ENCODE data around the gene UNC5A. TPM values are rescaled to one million over a fixed set of nuclear protein-coding genes. Genes with fewer than 3 reads are reported as not detected.

Gene UNC5A
- total RNA-seq, 2 donors from 2014 or later = 0.89 to 1.4 TPM

- H3K9ac ChIP-seq (ENCODE audit: extremely low read depth, low read length, poor library complexity, severe bottlenecking) = no peak overlapping the region
- Mint-ChIP-seq H3K27ac (no peak overlapping the region), H3K9me3 (no peaks in the 10 kb centered on the region), H3K27me3 (ENCODE audit: insufficient read depth) (peaks cover 6% of the 10 kb centered on the region), H3K36me3 (ENCODE audit: low read depth) (no peaks in the 10 kb centered on the region), H3K4me3 (no peak overlapping the region), H3K4me1 (peaks cover 2% of the 10 kb centered on the region)
- no peaks in the 10 kb centered on the region for H3K4me1 ChIP-seq (ENCODE audit: control insufficient read depth, insufficient read depth, low read length)
- TF ChIP-seq CTCF (conservative IDR thresholded peaks at IDR 0.05) = no peak
- no peak overlapping the region for H3K4me3 ChIP-seq (ENCODE audit: low read length)
- peak overlapping the region; percentile 36 for H3K27ac ChIP-seq (ENCODE audit: low read depth, low read length)
- H3K9me3 ChIP-seq (ENCODE audit: control insufficient read depth, low read length) = no peaks in the 10 kb centered on the region
- WGBS, 2 experiments (ENCODE audit: insufficient coverage in 1 of 2, insufficient read length in 1 of 2) = 88 to 90% methylated on average over 9 to 16 of the region's 16 CpGs
- H3K27me3 ChIP-seq (ENCODE audit: control insufficient read depth, insufficient read depth, low read length, poor library complexity, severe bottlenecking) = no peaks in the 10 kb centered on the region
- H3K36me3 ChIP-seq (ENCODE audit: control insufficient read depth, insufficient read depth, low read length) = no peaks in the 10 kb centered on the region
- no peak for DNase-seq
Observed at GRCh38 chr5:176873541-176874172, 63.3 kb downstream of the UNC5A start.

GRCh38 chr5:176874198-176874780 lies 63.9 kb downstream of the UNC5A start:
- no peaks in the 10 kb centered on the region for H3K4me1 ChIP-seq (ENCODE audit: control insufficient read depth, insufficient read depth, low read length)
- Mint-ChIP-seq H3K9me3 (no peaks in the 10 kb centered on the region), H3K4me3 (no peak overlapping the region), H3K36me3 (ENCODE audit: low read depth) (no peaks in the 10 kb centered on the region), H3K4me1 (peaks cover 2% of the 10 kb centered on the region), H3K27ac (no peak overlapping the region), H3K27me3 (ENCODE audit: insufficient read depth) (peaks cover 2% of the 10 kb centered on the region)
- no peaks in the 10 kb centered on the region for H3K36me3 ChIP-seq (ENCODE audit: control insufficient read depth, insufficient read depth, low read length)
- no peak overlapping the region for H3K4me3 ChIP-seq (ENCODE audit: low read length)
- H3K27me3 ChIP-seq (ENCODE audit: control insufficient read depth, insufficient read depth, low read length, poor library complexity, severe bottlenecking) = no peaks in the 10 kb centered on the region
- no peak overlapping the region for H3K9ac ChIP-seq (ENCODE audit: extremely low read depth, low read length, poor library complexity, severe bottlenecking)
- no peak for DNase-seq
- no peak overlapping the region for H3K27ac ChIP-seq (ENCODE audit: low read depth, low read length)
- H3K9me3 ChIP-seq (ENCODE audit: control insufficient read depth, low read length) = no peaks in the 10 kb centered on the region
- 92 to 93% methylated on average over 9 to 20 of the region's 20 CpGs for WGBS, 2 experiments (ENCODE audit: insufficient coverage in 1 of 2, insufficient read length in 1 of 2)
- no peak for TF ChIP-seq CTCF (conservative IDR thresholded peaks at IDR 0.05)

DNA sequence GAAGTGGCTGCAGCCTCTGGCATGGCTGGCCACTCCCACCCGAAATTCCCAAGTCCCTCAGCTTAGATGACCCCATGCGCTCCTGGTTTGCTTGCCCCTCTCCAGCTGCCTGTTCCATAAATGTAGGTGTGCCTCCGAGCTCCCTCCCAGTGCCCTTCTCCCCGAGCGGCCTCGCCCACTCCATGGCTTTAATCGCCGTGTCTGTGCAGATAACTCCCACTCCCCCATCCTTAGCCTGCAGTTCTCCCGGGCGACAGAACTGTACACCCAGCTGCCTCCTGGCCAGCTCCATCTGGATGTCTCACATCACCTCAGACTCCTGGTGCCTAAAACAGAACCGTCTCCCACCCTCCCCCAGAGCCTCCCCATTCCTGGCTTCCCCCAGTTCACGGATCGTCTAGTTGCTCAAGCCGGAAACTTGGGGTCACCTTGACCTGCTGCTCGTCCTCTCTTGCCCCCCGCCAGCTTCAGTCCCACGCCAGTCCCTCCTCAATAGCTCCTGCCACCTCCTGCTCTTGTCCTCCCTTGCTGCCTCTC lies 64.7 kb downstream of the UNC5A start:
- no peak overlapping the region for H3K4me3 Mint-ChIP-seq
- H3K36me3 Mint-ChIP-seq (ENCODE audit: low read depth) = no peaks in the 10 kb centered on the region
- no peak overlapping the region for H3K27ac Mint-ChIP-seq
- no peaks in the 10 kb centered on the region for H3K27me3 Mint-ChIP-seq (ENCODE audit: insufficient read depth)
- no peak overlapping the region for H3K9ac ChIP-seq (ENCODE audit: extremely low read depth, low read length, poor library complexity, severe bottlenecking)
- H3K9me3 ChIP-seq (ENCODE audit: control insufficient read depth, low read length) = no peaks in the 10 kb centered on the region
- TF ChIP-seq CTCF (conservative IDR thresholded peaks at IDR 0.05) = no peak
- H3K4me1 ChIP-seq (ENCODE audit: control insufficient read depth, insufficient read depth, low read length) = no peaks in the 10 kb centered on the region
- DNase-seq = no peak
- no peaks in the 10 kb centered on the region for H3K4me1 Mint-ChIP-seq
- H3K4me3 ChIP-seq (ENCODE audit: low read length) = no peak overlapping the region
- H3K9me3 Mint-ChIP-seq = no peaks in the 10 kb centered on the region
- H3K36me3 ChIP-seq (ENCODE audit: control insufficient read depth, insufficient read depth, low read length) = no peaks in the 10 kb centered on the region
- H3K27me3 ChIP-seq (ENCODE audit: control insufficient read depth, insufficient read depth, low read length, poor library complexity, severe bottlenecking) = no peaks in the 10 kb centered on the region
- H3K27ac ChIP-seq (ENCODE audit: low read depth, low read length) = no peak overlapping the region
- WGBS, 2 experiments (ENCODE audit: insufficient coverage in 1 of 2, insufficient read length in 1 of 2) = 88 to 91% methylated on average over 10 to 17 of the region's 17 CpGs

Measured in endodermal cell (in vitro differentiated cells).